ENCODE results near the gene CHRND.

GRCh38 chr2:232520489-232520888 is 5.5 kb upstream of the CHRND start:
- TF ChIP-seq CTCF (IDR thresholded peaks at IDR 0.05): no peak
- TF ChIP-seq POLR2A (IDR thresholded peaks at IDR 0.05): no peak
